Measurements from ENCODE around the gene TMEM242.

TMEM242 gene

DNA sequence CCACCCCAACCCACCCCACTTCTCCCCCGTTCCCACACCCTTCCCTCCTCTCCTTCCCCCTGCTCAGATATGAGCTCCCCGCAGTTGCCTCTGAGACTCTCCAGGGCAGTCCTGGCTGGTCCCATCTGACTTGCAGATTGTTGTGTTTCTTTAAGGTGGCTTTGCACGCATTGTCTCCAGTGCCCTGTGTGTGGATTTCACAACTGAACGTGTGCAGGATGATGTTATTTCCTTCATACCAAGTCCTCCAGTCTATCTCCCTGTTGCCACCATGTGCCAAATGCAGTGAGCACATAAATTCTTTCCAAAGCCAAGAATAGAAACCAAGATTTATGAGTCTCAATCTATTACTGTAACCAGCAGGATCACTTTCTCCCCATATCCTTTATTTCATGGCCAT is 79.1 kb downstream of the TMEM242 start:
- Histone ChIP-seq H3K27me3 (ENCODE audit: control insufficient read depth, low read length) (peaks cover 36% of the 10 kb centered on the region), H3K9me2 (replicated peaks; ENCODE audit: control insufficient read depth, low read length) (no peaks in the 10 kb centered on the region), H3K27ac (ENCODE audit: low read depth, low read length) (no peak overlapping the region), H3F3A (ENCODE audit: control insufficient read depth, insufficient read depth) (no peaks in the 10 kb centered on the region), H3K79me2 (ENCODE audit: control insufficient read depth, low read length) (no peaks in the 10 kb centered on the region), H3K9me3 (ENCODE audit: control insufficient read depth, insufficient read depth, low read length) (peaks cover 5% of the 10 kb centered on the region; the same call in 1 of the 2 replicates), H4K20me1 (ENCODE audit: control insufficient read depth, insufficient read depth, low read depth, low read length) (no peaks in the 10 kb centered on the region), H3K36me3 (ENCODE audit: control insufficient read depth, low read length) (no peaks in the 10 kb centered on the region), H3K4me2 (ENCODE audit: low read length) (no peak overlapping the region), H3K4me3 (ENCODE audit: low read length) (no peak overlapping the region), H3K4me1 (ENCODE audit: control insufficient read depth, low read length) (no peaks in the 10 kb centered on the region)
- TF ChIP-seq, protein P1, sequence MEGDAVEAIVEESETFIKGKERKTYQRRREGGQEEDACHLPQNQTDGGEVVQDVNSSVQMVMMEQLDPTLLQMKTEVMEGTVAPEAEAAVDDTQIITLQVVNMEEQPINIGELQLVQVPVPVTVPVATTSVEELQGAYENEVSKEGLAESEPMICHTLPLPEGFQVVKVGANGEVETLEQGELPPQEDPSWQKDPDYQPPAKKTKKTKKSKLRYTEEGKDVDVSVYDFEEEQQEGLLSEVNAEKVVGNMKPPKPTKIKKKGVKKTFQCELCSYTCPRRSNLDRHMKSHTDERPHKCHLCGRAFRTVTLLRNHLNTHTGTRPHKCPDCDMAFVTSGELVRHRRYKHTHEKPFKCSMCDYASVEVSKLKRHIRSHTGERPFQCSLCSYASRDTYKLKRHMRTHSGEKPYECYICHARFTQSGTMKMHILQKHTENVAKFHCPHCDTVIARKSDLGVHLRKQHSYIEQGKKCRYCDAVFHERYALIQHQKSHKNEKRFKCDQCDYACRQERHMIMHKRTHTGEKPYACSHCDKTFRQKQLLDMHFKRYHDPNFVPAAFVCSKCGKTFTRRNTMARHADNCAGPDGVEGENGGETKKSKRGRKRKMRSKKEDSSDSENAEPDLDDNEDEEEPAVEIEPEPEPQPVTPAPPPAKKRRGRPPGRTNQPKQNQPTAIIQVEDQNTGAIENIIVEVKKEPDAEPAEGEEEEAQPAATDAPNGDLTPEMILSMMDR (IDR thresholded peaks at IDR 0.05; ENCODE audit: low read depth, low read length, poor library complexity, severe bottlenecking), result no peak
- no peak for TF ChIP-seq EZH2phosphoT487 (IDR thresholded peaks at IDR 0.05; ENCODE audit: borderline replicate concordance, low read length)

DNA sequence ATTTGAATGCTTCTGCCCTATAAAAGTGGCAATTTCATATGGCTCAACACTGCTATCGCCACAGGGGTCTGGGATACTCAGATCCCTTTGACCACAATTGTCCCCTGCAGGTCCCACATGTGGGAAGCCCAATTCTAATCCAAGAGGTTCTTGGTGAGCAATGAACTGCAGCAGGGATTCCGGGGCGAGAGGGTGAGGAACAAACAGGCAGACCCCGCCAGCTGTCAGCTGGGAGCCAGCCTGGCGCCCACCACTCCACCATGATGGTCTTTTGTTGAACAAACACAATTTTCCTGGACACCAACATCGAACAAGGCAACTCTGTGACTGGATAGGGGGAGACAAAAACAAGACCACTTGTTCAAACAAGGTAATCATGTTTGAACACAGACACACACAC is 80.5 kb downstream of the TMEM242 start:
- Histone ChIP-seq H4K20me1 (ENCODE audit: control insufficient read depth, insufficient read depth, low read depth, low read length) (no peaks in the 10 kb centered on the region), H3K9me2 (replicated peaks; ENCODE audit: control insufficient read depth, low read length) (no peaks in the 10 kb centered on the region), H3K27ac (ENCODE audit: low read depth, low read length) (no peak overlapping the region)

DNA sequence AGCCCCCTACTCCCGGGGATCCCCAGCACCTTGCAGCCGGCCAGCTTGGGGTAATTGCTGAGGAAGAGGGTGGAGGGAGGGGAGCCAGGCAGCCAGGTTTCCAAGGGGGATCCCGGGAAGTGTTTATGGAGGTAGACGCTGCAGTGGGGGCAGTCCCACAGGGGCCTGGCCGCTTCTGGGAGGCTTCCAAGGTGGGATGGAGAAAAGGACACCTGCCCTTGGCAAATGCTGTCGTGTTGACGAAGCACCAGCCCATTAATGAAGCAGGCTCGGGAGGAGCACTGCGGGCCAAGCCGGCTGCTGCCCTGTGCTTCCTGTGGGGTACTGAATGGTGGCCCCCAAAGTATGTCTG is 82.4 kb downstream of the TMEM242 start:
- H3K9me2 ChIP-seq (replicated peaks; ENCODE audit: control insufficient read depth, low read length), result no peaks in the 10 kb centered on the region
- TF ChIP-seq EZH2phosphoT487 (IDR thresholded peaks at IDR 0.05; ENCODE audit: borderline replicate concordance, low read length), result no peak
- TF ChIP-seq, protein P1 (IDR thresholded peaks at IDR 0.05; ENCODE audit: low read depth, low read length, poor library complexity, severe bottlenecking), result no peak
- H3K4me2 ChIP-seq (ENCODE audit: low read length), result no peak overlapping the region
- H3K27ac ChIP-seq (ENCODE audit: low read depth, low read length), result no peak overlapping the region
- no peaks in the 10 kb centered on the region for H3K79me2 ChIP-seq (ENCODE audit: control insufficient read depth, low read length)
- no peak overlapping the region for H3K4me3 ChIP-seq (ENCODE audit: low read length)
- H3K36me3 ChIP-seq (ENCODE audit: control insufficient read depth, low read length), result no peaks in the 10 kb centered on the region
- no peaks in the 10 kb centered on the region for H3K4me1 ChIP-seq (ENCODE audit: control insufficient read depth, low read length)
- H3K27me3 ChIP-seq (ENCODE audit: control insufficient read depth, low read length), result peaks cover 50% of the 10 kb centered on the region
- H3F3A ChIP-seq (ENCODE audit: control insufficient read depth, insufficient read depth), result no peaks in the 10 kb centered on the region
- no peaks in the 10 kb centered on the region for H3K9me3 ChIP-seq (ENCODE audit: control insufficient read depth, insufficient read depth, low read length)
- H4K20me1 ChIP-seq (ENCODE audit: control insufficient read depth, insufficient read depth, low read depth, low read length), result no peaks in the 10 kb centered on the region

More for the DNA sequence above, 80.5 kb downstream of the TMEM242 start:
- H3K36me3 ChIP-seq (ENCODE audit: control insufficient read depth, low read length), result no peaks in the 10 kb centered on the region
- TF ChIP-seq, protein P1 (IDR thresholded peaks at IDR 0.05; ENCODE audit: low read depth, low read length, poor library complexity, severe bottlenecking), result no peak
- no peak for TF ChIP-seq EZH2phosphoT487 (IDR thresholded peaks at IDR 0.05; ENCODE audit: borderline replicate concordance, low read length)
- no peaks in the 10 kb centered on the region for H3K9me3 ChIP-seq (ENCODE audit: control insufficient read depth, insufficient read depth, low read length)
- no peaks in the 10 kb centered on the region for H3K4me1 ChIP-seq (ENCODE audit: control insufficient read depth, low read length)
- no peaks in the 10 kb centered on the region for H3K79me2 ChIP-seq (ENCODE audit: control insufficient read depth, low read length)
- H3K4me2 ChIP-seq (ENCODE audit: low read length), result no peak overlapping the region
- peaks cover 40% of the 10 kb centered on the region for H3K27me3 ChIP-seq (ENCODE audit: control insufficient read depth, low read length)
- H3F3A ChIP-seq (ENCODE audit: control insufficient read depth, insufficient read depth), result no peaks in the 10 kb centered on the region
- H3K4me3 ChIP-seq (ENCODE audit: low read length), result no peak overlapping the region

Data from DOHH2 (cell line).